Measurements from ENCODE around the gene IMPG1. TPM values are rescaled to one million over a fixed set of nuclear protein-coding genes. Genes with fewer than 3 reads are reported as not detected.

The IMPG1 gene
- total and polyA plus RNA-seq, 2 of the 8 experiments (the other 6 are each of a cell fraction or from before 2014, with no cell fraction given) = 0.02 TPM; not detected in 1

DNA sequence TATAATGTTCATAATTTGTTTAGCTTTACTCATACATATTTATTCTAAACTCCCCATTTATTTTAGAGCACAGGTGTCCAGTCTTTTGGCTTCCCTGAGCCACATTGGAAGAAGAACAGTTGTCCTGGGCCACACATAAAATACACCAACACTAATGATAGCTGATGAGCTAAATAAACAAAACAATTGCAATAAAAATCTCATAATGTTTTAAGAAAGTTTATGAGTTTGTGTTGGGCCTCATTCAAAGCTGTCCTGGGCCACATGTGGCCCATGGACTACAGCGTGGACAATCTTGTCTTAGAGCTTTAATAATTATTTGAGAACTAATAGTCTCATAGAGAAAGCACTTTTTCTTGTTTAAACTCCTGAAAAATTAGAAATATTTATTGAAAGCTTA is 192.2 kb downstream of the IMPG1 start:
- CTCF ChIA-PET (ENCODE audit: partially characterized antibody) = interaction anchor here (1.1 to 1.9 kb wide), 3 partner anchors 8 to 32 kb away, joined by 3 to 18 read pairs (median 3); no protein-coding TSS in a partner anchor
- H2AFZ ChIP-seq (ENCODE audit: low read length) = no peak overlapping the region

More for the DNA sequence above, 192.2 kb downstream of the IMPG1 start:
- H3K56ac ChIP-seq (replicated peaks; ENCODE audit: insufficient read length, low read depth, low read length) = no peak overlapping the region
- H3K4ac ChIP-seq (replicated peaks; ENCODE audit: insufficient read length, low read depth, low read length) = no peak overlapping the region
- H2BK12ac ChIP-seq (ENCODE audit: low read depth, low read length) = no peak overlapping the region
- H3K36me3 ChIP-seq (ENCODE audit: control insufficient read depth in 2 of 4, insufficient read depth in 4 of 4, low read length in 3 of 4) = peaks cover 0 to 7% (median 2%) of the 10 kb centered on the region in 4 experiments; a peak in 2 of 8 replicates
- H3K79me1 ChIP-seq (ENCODE audit: low read depth, low read length) = no peaks in the 10 kb centered on the region
- POLR2A ChIA-PET (ENCODE audit: partially characterized antibody) = no interaction called here
- no peak overlapping the region for H2BK120ac ChIP-seq (replicated peaks; ENCODE audit: low read depth, low read length)
- H4K5ac ChIP-seq (ENCODE audit: insufficient read length, low read depth, low read length) = no peak overlapping the region
- H3K4me1 ChIP-seq (replicated peaks in 1 of 4; ENCODE audit: control insufficient read depth in 3 of 4, insufficient read depth in 4 of 4, low read length in 3 of 4) = no peaks in the 10 kb centered on the region
- H2BK5ac ChIP-seq (ENCODE audit: low read depth, low read length) = no peak overlapping the region
- FAIRE-seq (no peak), DNase-seq (ENCODE audit: low read depth in 1 of 2, low spot score in 2 of 2) (no peak)
- H2BK15ac ChIP-seq (ENCODE audit: low read length) = no peak overlapping the region
- H2BK20ac ChIP-seq (ENCODE audit: low read length) = no peak overlapping the region
- no peaks in the 10 kb centered on the region for H4K20me1 ChIP-seq (replicated peaks in 1 of 2; ENCODE audit: control insufficient read depth in 1 of 2, insufficient read depth in 2 of 2, low read length in 2 of 2)
- no peak overlapping the region for H4K91ac ChIP-seq (replicated peaks; ENCODE audit: insufficient read length, low read length)
- H3K18ac ChIP-seq (ENCODE audit: extremely low read depth, low read length) = no peak overlapping the region
- H3K27ac ChIP-seq (ENCODE audit: low read depth, low read length) = no peak overlapping the region
- no peaks in the 10 kb centered on the region for H3K9me3 ChIP-seq (ENCODE audit: insufficient read depth in 2 of 2, low read depth in 1 of 2, low read length in 1 of 2)
- WGBS, 2 experiments (ENCODE audit: extremely low coverage in 1 of 2, insufficient coverage in 1 of 2, insufficient read length in 1 of 2, insufficient replicate concordance in 2 of 2, low coverage in 1 of 2, low lambda C conversion rate in 2 of 2, missing lambda C conversion rate in 1 of 2) = 87% methylated on average over 1 of the region's 1 CpG; no CpG with 5 or more reads in 1 of the 2 experiments
- no peaks in the 10 kb centered on the region for H3K79me2 ChIP-seq (ENCODE audit: control insufficient read depth in 1 of 2, insufficient read depth in 2 of 2, low read length in 2 of 2)
- no peaks in the 10 kb centered on the region for H3K27me3 ChIP-seq (replicated peaks in 1 of 4; ENCODE audit: control insufficient read depth in 3 of 4, extremely low read depth in 1 of 4, insufficient read depth in 3 of 4, low read length in 3 of 4)
- H4K8ac ChIP-seq (ENCODE audit: extremely low read depth, insufficient read depth, low read length) = no peak overlapping the region
- H3K23me2 ChIP-seq (ENCODE audit: low read depth, low read length) = no peaks in the 10 kb centered on the region
- H3K14ac ChIP-seq (ENCODE audit: insufficient read length) = no peak overlapping the region
- no peak overlapping the region for H3K23ac ChIP-seq (ENCODE audit: insufficient read length)
- H2AK5ac ChIP-seq (ENCODE audit: low read depth, low read length) = no peak overlapping the region
- TF ChIP-seq BCL11A (IDR thresholded peaks at IDR 0.05; ENCODE audit: low read depth in 2 of 2, low read length in 2 of 2) (no peak), EGR1 (IDR thresholded peaks at IDR 0.05; ENCODE audit: borderline replicate concordance, low read depth, low read length) (no peak), SIX5 (IDR thresholded peaks at IDR 0.05; ENCODE audit: low read depth, low read length) (no peak), CREB1 (IDR thresholded peaks at IDR 0.05) (no peak), POU5F1 (IDR thresholded peaks at IDR 0.05; ENCODE audit: low read depth, low read length) (no peak), SUZ12 (IDR thresholded peaks at IDR 0.05; ENCODE audit: low read length) (no peak), ASH2L (IDR thresholded peaks at IDR 0.05; ENCODE audit: low read length) (no peak), SP2 (IDR thresholded peaks at IDR 0.05; ENCODE audit: low read length) (no peak), SP1 (IDR thresholded peaks at IDR 0.05; ENCODE audit: low read depth, low read length) (no peak), KDM1A (IDR thresholded peaks at IDR 0.05; ENCODE audit: borderline replicate concordance, low read length) (no peak), RNF2 (IDR thresholded peaks at IDR 0.05; ENCODE audit: borderline replicate concordance, low read depth, low read length, missing control alignments, poor library complexity, severe bottlenecking) (no peak), BACH1 (IDR thresholded peaks at IDR 0.05; ENCODE audit: low read length) (no peak), NANOG (IDR thresholded peaks at IDR 0.05; ENCODE audit: insufficient read depth, low read depth, low read length, poor library complexity, severe bottlenecking) (no peak)
- no peak overlapping the region for H3K9ac ChIP-seq (replicated peaks in 1 of 4; ENCODE audit: extremely low read depth in 1 of 4, low read depth in 3 of 4, low read length in 3 of 4)
- no peak overlapping the region for H3K4me2 ChIP-seq (ENCODE audit: insufficient read depth in 1 of 2, low read depth in 2 of 2, low read length in 2 of 2)
- no peak overlapping the region for H3K4me3 ChIP-seq (ENCODE audit: extremely low read depth in 1 of 4, insufficient read depth in 2 of 4, low read depth in 3 of 4, low read length in 4 of 4)
